Stimulated activated memory B cell treated with anti-CD40 and anti-IgM and Interleukin-4, amounts not matched to agents 10 μg/mL and 1 μg/mL and 100 μg/mL, for 72 hours (primary cell): ENCODE measurements around the gene ZNF106.

ENCODE experiments used
- ATAC-seq: fragments of 150-1000 bp; cut with Tn5 transposase; 2 replicates; pipeline ENCODE4 v1.10.0; 2021
- H3K27ac Mint-ChIP-seq: one replicate; pipeline ENCODE4 v1.8.0; 2022; ENCODE audit warnings: mild to moderate bottlenecking, mixed read lengths
- H3K27me3 Mint-ChIP-seq: one replicate; pipeline ENCODE4 v1.8.0; 2022; ENCODE audit warnings: mixed read lengths
- H3K36me3 Mint-ChIP-seq: one replicate; pipeline ENCODE4 v1.8.0; 2022; ENCODE audit warnings: mixed read lengths
- H3K4me1 Mint-ChIP-seq: one replicate; pipeline ENCODE4 v1.8.0; 2022; ENCODE audit warnings: mixed read lengths
- H3K4me3 Mint-ChIP-seq: one replicate; pipeline ENCODE4 v1.8.0; 2022; ENCODE audit warnings: mild to moderate bottlenecking, moderate library complexity, mixed read lengths
- H3K9me3 Mint-ChIP-seq: one replicate; pipeline ENCODE4 v1.8.0; 2022; ENCODE audit warnings: mixed read lengths

ZNF106 gene

DNA sequence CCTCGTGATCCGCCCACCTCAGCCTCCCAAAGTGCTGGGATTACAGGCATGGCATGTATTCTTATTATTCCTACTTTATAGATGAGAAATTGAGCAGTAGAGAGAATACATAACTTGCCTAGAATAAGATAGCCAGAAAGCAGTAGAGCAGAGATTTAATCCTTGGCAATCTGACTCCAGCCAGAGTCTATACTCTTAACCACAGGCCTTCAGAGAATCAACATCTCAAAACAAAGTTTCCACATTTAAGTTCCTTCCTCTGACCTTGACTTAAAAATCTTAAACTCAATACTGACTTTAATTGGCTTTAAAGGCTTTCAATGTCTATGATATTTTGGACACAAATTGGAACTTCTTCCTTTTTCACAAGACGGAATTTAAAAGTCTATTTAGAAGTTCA lies 37.1 kb downstream of the ZNF106 start:
- H3K4me1 Mint-ChIP-seq = peaks cover 24% of the 10 kb centered on the region
- H3K36me3 Mint-ChIP-seq = peaks cover 38% of the 10 kb centered on the region
- no peak for ATAC-seq
- H3K27me3 Mint-ChIP-seq = no peaks in the 10 kb centered on the region
- no peak overlapping the region for H3K27ac Mint-ChIP-seq
- H3K9me3 Mint-ChIP-seq = no peaks in the 10 kb centered on the region
- H3K4me3 Mint-ChIP-seq = no peak overlapping the region

GRCh38 chr15:42450425-42450790 lies 40.5 kb downstream of the ZNF106 start:
- Mint-ChIP-seq H3K4me1 (peaks cover 6% of the 10 kb centered on the region), H3K9me3 (no peaks in the 10 kb centered on the region), H3K27me3 (no peaks in the 10 kb centered on the region), H3K4me3 (no peak overlapping the region), H3K27ac (no peak overlapping the region), H3K36me3 (peaks cover 51% of the 10 kb centered on the region)
- no peak for ATAC-seq

- H3K4me3 Mint-ChIP-seq = no peak overlapping the region
- no peak for ATAC-seq
Observed at GRCh38 chr15:42449770-42450424, 41.0 kb downstream of the ZNF106 start.

DNA sequence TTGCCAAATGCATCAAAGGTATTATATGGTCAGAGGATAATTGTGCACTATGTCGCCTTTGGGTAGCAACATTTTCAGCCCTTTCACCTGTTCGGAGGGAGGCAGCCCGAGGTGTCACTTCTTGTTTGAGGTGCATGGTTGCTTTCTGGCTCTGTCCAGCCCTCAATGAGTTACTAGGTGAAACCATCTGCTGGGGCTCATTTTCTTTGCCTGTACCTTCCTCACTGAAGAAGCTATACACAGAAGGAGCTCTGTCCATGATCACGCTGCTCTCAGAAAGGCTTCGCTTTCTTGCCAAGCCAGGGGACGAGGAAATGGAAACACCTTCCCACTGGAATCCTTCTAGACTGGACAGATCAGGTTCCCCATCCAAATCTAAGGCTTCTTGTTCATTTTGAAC lies 42.7 kb downstream of the ZNF106 start:
- Mint-ChIP-seq H3K9me3 (no peaks in the 10 kb centered on the region), H3K27me3 (no peaks in the 10 kb centered on the region), H3K27ac (no peak overlapping the region), H3K4me3 (no peak overlapping the region), H3K36me3 (peaks cover 65% of the 10 kb centered on the region), H3K4me1 (peaks cover 6% of the 10 kb centered on the region)
- ATAC-seq = no peak

More at GRCh38 chr15:42449770-42450424, 41.0 kb downstream of the ZNF106 start:
- Mint-ChIP-seq H3K27ac (no peak overlapping the region), H3K4me1 (peaks cover 6% of the 10 kb centered on the region), H3K36me3 (peaks cover 56% of the 10 kb centered on the region), H3K27me3 (no peaks in the 10 kb centered on the region), H3K9me3 (no peaks in the 10 kb centered on the region)

DNA sequence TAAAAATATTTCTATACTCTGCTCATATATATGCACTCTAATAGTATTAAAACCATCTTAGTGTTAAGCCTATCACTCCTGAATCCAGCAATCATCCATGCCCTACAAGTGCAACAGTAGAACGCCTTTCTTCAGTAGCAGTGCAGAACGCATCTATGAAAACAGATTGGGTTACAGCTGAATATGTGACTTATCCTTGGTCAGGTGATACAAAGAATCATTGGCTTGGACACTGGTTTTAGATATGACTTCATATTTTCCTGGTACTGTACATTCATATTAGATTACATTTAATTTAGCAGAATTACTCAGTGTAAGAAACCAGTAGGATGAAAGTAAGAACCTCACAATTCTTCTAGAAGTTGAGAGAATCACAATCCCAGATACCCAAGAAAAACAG lies 43.3 kb downstream of the ZNF106 start:
- no peaks in the 10 kb centered on the region for H3K9me3 Mint-ChIP-seq
- peaks cover 6% of the 10 kb centered on the region for H3K4me1 Mint-ChIP-seq
- peaks cover 65% of the 10 kb centered on the region for H3K36me3 Mint-ChIP-seq
- no peak overlapping the region for H3K27ac Mint-ChIP-seq
- H3K4me3 Mint-ChIP-seq = no peak overlapping the region
- no peaks in the 10 kb centered on the region for H3K27me3 Mint-ChIP-seq
- ATAC-seq = no peak

- H3K4me1 Mint-ChIP-seq = peaks cover 4% of the 10 kb centered on the region
- H3K36me3 Mint-ChIP-seq = peaks cover 57% of the 10 kb centered on the region
- H3K27ac Mint-ChIP-seq = no peak overlapping the region
- ATAC-seq = no peak
- H3K27me3 Mint-ChIP-seq = no peaks in the 10 kb centered on the region
- H3K4me3 Mint-ChIP-seq = no peak overlapping the region
- no peaks in the 10 kb centered on the region for H3K9me3 Mint-ChIP-seq
Observed at GRCh38 chr15:42445551-42445950, 45.4 kb downstream of the ZNF106 start.

DNA sequence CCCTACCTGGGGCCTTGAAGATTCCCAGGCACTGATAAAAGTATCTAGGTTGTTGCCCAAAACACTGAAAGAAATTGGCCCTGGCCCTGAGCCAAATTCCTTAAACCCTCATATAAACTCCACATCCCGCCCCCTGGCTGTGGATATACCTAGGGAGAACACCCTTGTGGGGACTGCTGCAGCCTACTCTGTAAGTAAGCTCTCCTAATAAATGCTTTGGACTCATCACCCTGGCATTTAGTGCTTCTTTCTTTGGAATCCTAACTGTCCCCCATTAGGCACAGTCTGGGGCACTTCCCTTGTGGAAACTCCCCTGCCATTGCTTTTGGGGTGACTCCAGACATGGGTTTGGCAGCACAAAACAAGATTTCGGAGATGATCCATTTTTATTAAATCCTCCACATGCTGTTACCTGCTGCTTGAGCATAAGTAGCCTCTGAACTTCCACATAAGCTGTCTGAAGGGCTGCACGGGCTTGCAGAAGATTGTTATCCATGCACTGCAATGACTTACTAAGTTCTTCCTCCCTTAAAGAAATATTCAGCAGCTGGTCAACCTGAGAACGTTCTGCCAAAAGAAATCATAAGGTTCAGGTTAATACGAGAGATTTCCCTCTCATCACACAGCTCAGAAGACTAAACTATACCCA lies 46.4 kb downstream of the ZNF106 start:
- Mint-ChIP-seq H3K4me1 (no peaks in the 10 kb centered on the region), H3K27me3 (no peaks in the 10 kb centered on the region), H3K4me3 (no peak overlapping the region), H3K36me3 (peaks cover 52% of the 10 kb centered on the region), H3K9me3 (no peaks in the 10 kb centered on the region), H3K27ac (no peak overlapping the region)
- ATAC-seq = no peak

- H3K36me3 Mint-ChIP-seq = peaks cover 78% of the 10 kb centered on the region
- H3K4me3 Mint-ChIP-seq = no peak overlapping the region
- no peaks in the 10 kb centered on the region for H3K4me1 Mint-ChIP-seq
- H3K9me3 Mint-ChIP-seq = no peaks in the 10 kb centered on the region
- ATAC-seq = no peak
- peak overlapping the region; percentile 53 for H3K27ac Mint-ChIP-seq
- H3K27me3 Mint-ChIP-seq = no peaks in the 10 kb centered on the region
Observed at GRCh38 chr15:42427429-42428223, 63.3 kb downstream of the ZNF106 start.

DNA sequence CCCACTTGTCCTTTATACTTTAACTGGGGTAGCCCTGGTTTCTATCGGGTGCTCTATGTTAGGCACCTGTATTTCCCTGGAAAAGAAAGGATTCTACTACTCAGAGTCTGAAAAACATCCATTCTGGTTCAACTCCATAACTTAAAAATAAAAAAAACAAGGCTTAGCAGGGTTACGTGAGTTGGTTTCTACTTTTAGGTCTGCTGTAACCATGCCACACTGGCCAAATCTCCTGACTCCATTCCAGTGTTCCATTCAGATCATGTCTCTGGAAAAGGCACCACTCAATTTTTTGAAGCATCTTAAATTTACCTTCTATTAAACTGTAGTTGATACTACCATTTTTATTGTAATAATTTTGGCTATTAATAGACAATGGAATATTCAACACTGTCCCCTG lies 69.6 kb downstream of the ZNF106 start:
- H3K4me1 Mint-ChIP-seq = no peaks in the 10 kb centered on the region
- H3K27ac Mint-ChIP-seq = no peak overlapping the region
- ATAC-seq = no peak
- H3K36me3 Mint-ChIP-seq = peaks cover 68% of the 10 kb centered on the region
- H3K9me3 Mint-ChIP-seq = no peaks in the 10 kb centered on the region
- no peak overlapping the region for H3K4me3 Mint-ChIP-seq
- H3K27me3 Mint-ChIP-seq = no peaks in the 10 kb centered on the region

DNA sequence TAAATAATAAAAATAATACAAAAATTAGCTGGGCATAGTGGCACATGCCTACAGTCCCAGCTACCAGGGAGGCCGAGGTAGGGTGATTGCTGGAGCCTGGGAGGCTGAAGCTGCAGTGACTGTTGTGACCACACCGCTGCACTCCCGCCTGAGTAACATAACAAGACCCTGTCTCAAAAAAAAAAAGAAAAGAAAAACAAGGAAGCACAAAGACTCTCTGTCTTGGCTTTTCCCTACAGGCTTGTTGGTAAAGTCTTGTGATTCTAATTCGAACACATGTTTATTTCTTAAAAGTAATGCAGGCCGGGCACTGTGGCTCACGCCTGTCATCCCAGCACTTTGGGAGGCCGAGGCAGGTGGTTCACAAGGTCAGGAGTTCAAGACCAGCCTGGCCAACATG lies 71.6 kb downstream of the ZNF106 start:
- H3K27me3 Mint-ChIP-seq = no peaks in the 10 kb centered on the region
- H3K4me3 Mint-ChIP-seq = no peak overlapping the region
- no peak overlapping the region for H3K27ac Mint-ChIP-seq
- H3K4me1 Mint-ChIP-seq = no peaks in the 10 kb centered on the region
- H3K36me3 Mint-ChIP-seq = peaks cover 61% of the 10 kb centered on the region
- ATAC-seq = no peak
- H3K9me3 Mint-ChIP-seq = no peaks in the 10 kb centered on the region

- Mint-ChIP-seq H3K27ac (no peak overlapping the region), H3K27me3 (no peaks in the 10 kb centered on the region), H3K4me3 (no peak overlapping the region), H3K9me3 (no peaks in the 10 kb centered on the region), H3K36me3 (peaks cover 49% of the 10 kb centered on the region), H3K4me1 (no peaks in the 10 kb centered on the region)
- no peak for ATAC-seq
Observed at GRCh38 chr15:42413920-42414319, 77.0 kb downstream of the ZNF106 start.

GRCh38 chr15:42411884-42412283 lies 79.1 kb downstream of the ZNF106 start:
- no peak overlapping the region for H3K4me3 Mint-ChIP-seq
- no peaks in the 10 kb centered on the region for H3K27me3 Mint-ChIP-seq
- peaks cover 49% of the 10 kb centered on the region for H3K36me3 Mint-ChIP-seq
- no peaks in the 10 kb centered on the region for H3K4me1 Mint-ChIP-seq
- no peaks in the 10 kb centered on the region for H3K9me3 Mint-ChIP-seq
- no peak for ATAC-seq
- no peak overlapping the region for H3K27ac Mint-ChIP-seq

GRCh38 chr15:42409011-42409410 lies 81.9 kb downstream of the ZNF106 start:
- Mint-ChIP-seq H3K4me3 (no peak overlapping the region), H3K27me3 (no peaks in the 10 kb centered on the region), H3K36me3 (peaks cover 42% of the 10 kb centered on the region), H3K4me1 (no peaks in the 10 kb centered on the region), H3K27ac (no peak overlapping the region), H3K9me3 (no peaks in the 10 kb centered on the region)
- no peak for ATAC-seq

- no peaks in the 10 kb centered on the region for H3K9me3 Mint-ChIP-seq
- H3K27me3 Mint-ChIP-seq = no peaks in the 10 kb centered on the region
- no peak overlapping the region for H3K4me3 Mint-ChIP-seq
- no peak overlapping the region for H3K27ac Mint-ChIP-seq
- H3K4me1 Mint-ChIP-seq = no peaks in the 10 kb centered on the region
- H3K36me3 Mint-ChIP-seq = peaks cover 45% of the 10 kb centered on the region
- no peak for ATAC-seq
Observed at GRCh38 chr15:42408178-42408577, 82.8 kb downstream of the ZNF106 start.

GRCh38 chr15:42405863-42406482 lies 85.0 kb downstream of the ZNF106 start:
- peaks cover 46% of the 10 kb centered on the region for H3K36me3 Mint-ChIP-seq
- H3K27me3 Mint-ChIP-seq = no peaks in the 10 kb centered on the region
- H3K9me3 Mint-ChIP-seq = no peaks in the 10 kb centered on the region
- no peak overlapping the region for H3K27ac Mint-ChIP-seq
- peaks cover 6% of the 10 kb centered on the region for H3K4me1 Mint-ChIP-seq
- ATAC-seq = no peak
- H3K4me3 Mint-ChIP-seq = no peak overlapping the region
